Endothelial cell of umbilical vein (primary cell): Measurements from ENCODE around the gene CDC45. TPM values are rescaled to one million over a fixed set of nuclear protein-coding genes. Genes with fewer than 3 reads are reported as not detected.
A peak's percentile ranks its signal among the peaks of the same experiment; 100 is the strongest.

ENCODE experiments used
- BruUV-seq: library from RNA; stranded (reverse); fragments of 400-500 nt; replicated peaks from 2 replicates; lab custom pipeline; 2021; lab: Mats Ljungman, UMichigan
- CTCF ChIA-PET: fragments of 300-600, 350-600 bp; sonication (Branson Sonifier 250); formaldehyde crosslinking; loops from one replicate; lab custom pipeline; 2021; ENCODE audit warnings: antibody characterized with exemption, inconsistent platforms; lab: Charles Lee
- POLR2A ChIA-PET: fragments of 300-600, 350-600 bp; sonication (Branson Sonifier 250); formaldehyde crosslinking; loops from one replicate; lab custom pipeline; 2021; ENCODE audit warnings: antibody characterized with exemption, inconsistent platforms; lab: Charles Lee
- DNase-seq: peaks from one replicate; pipeline ENCODE4 v3.0.0-alpha.2; 2011; ENCODE audit warnings: low read depth, low spot score
- FAIRE-seq: peaks from 2 replicates; lab custom pipeline; 2011; peaks lifted over from hg19 to GRCh38; lab: Jason Lieb, UNC
- H2AFZ ChIP-seq: 2 replicates; pipeline ENCODE4 v1.6.0; 2012; ENCODE audit warnings: low read depth, low read length, control low read depth, inconsistent platforms
- H3K27ac ChIP-seq: 2 replicates; pipeline ENCODE4 v1.5.1; 2011; ENCODE audit warnings: low read depth, mild to moderate bottlenecking, control low read depth, low read length, moderate library complexity; ENCODE audit not compliant: insufficient read depth
- H3K27me3 ChIP-seq, 2 experiments: 2 replicates each; pipeline versions ENCODE4 v1.6.0 to v1.6.1; 2011; ENCODE audit warnings: low read length in 2 of 2, mixed read lengths in 1 of 2; ENCODE audit not compliant: control insufficient read depth in 2 of 2, insufficient read depth in 2 of 2
- H3K36me3 ChIP-seq, 2 experiments: 2 replicates in 1 of 2; 3 replicates in 1 of 2; pipeline ENCODE4 v1.5.1; 2011; ENCODE audit warnings: low read length in 2 of 2, mild to moderate bottlenecking in 1 of 2, moderate library complexity in 1 of 2; ENCODE audit not compliant: control insufficient read depth in 2 of 2, insufficient read depth in 2 of 2; ENCODE audit errors: extremely low read depth in 1 of 2
- H3K4me1 ChIP-seq: 3 replicates; pipeline ENCODE4 v1.5.1; 2011; ENCODE audit warnings: mild to moderate bottlenecking, low read length; ENCODE audit not compliant: control insufficient read depth, insufficient read depth; ENCODE audit errors: extremely low read depth
- H3K4me2 ChIP-seq: 2 replicates; pipeline ENCODE4 v1.6.1; 2011; ENCODE audit warnings: low read length, control low read depth, mixed read lengths; ENCODE audit not compliant: insufficient read depth
- H3K4me3 ChIP-seq, 3 experiments: fragments of 200-600 bp in 1 of 3; sonication (generic), shearing (Covaris generic) in 1 of 3; replicated peaks in 1 of 3; 2 replicates each; pipeline ENCODE4 v1.5.1; 2011 to 2016; ENCODE audit warnings: control low read depth in 3 of 3, low read length in 3 of 3, mild to moderate bottlenecking in 2 of 3, inconsistent platforms in 1 of 3, low read depth in 1 of 3, moderate library complexity in 1 of 3; ENCODE audit not compliant: insufficient read depth in 1 of 3
- H3K79me2 ChIP-seq: 2 replicates; pipeline ENCODE4 v1.6.0; 2012; ENCODE audit warnings: low read length, inconsistent platforms; ENCODE audit not compliant: control insufficient read depth, insufficient read depth
- H3K9ac ChIP-seq: replicated peaks from 2 replicates; pipeline ENCODE3; 2011; ENCODE audit warnings: low read length, control low read depth; ENCODE audit not compliant: insufficient read depth; ENCODE audit errors: extremely low read depth
- H3K9me1 ChIP-seq: replicated peaks from 3 replicates; pipeline ENCODE4 v1.6.0; 2011; ENCODE audit warnings: mild to moderate bottlenecking, low read length; ENCODE audit not compliant: control insufficient read depth, insufficient read depth; ENCODE audit errors: extremely low read depth
- H3K9me3 ChIP-seq: replicated peaks from 2 replicates; pipeline ENCODE4 v1.5.1; 2012; ENCODE audit warnings: low read length, inconsistent platforms; ENCODE audit not compliant: control insufficient read depth, insufficient read depth
- H4K20me1 ChIP-seq: replicated peaks from 2 replicates; pipeline ENCODE3; 2011; ENCODE audit warnings: mild to moderate bottlenecking, low read length; ENCODE audit not compliant: control insufficient read depth, insufficient read depth; ENCODE audit errors: extremely low read depth
- CTCF ChIP-seq, 2 donors: IDR thresholded peaks; 1 replicate in 1 of 2; 2 replicates in 1 of 2; pipeline ENCODE4 v1.5.1; 2011; ENCODE audit warnings: low read length in 2 of 2, mild to moderate bottlenecking in 2 of 2, moderate library complexity in 2 of 2, control low read depth in 1 of 2, inconsistent platforms in 1 of 2, low read depth in 1 of 2; ENCODE audit not compliant: insufficient read depth in 1 of 2; ENCODE audit errors: extremely low read depth in 1 of 2
- EZH2 ChIP-seq: IDR thresholded peaks from 2 replicates; pipeline ENCODE4 v1.6.1; 2012; ENCODE audit warnings: borderline replicate concordance, low read depth, mild to moderate bottlenecking, moderate library complexity, low read length, inconsistent platforms; ENCODE audit not compliant: severe bottlenecking
- GATA2 ChIP-seq: IDR thresholded peaks from 2 replicates; pipeline ENCODE4 v1.7.0; 2011; ENCODE audit warnings: low read depth, mild to moderate bottlenecking, moderate library complexity, mixed read lengths, low read length; ENCODE audit not compliant: insufficient read length, insufficient read depth
- JUN ChIP-seq: IDR thresholded peaks from 2 replicates; pipeline ENCODE4 v1.6.1; 2011; ENCODE audit warnings: borderline replicate concordance, low read depth; ENCODE audit not compliant: insufficient read length, insufficient read depth
- MAX ChIP-seq: IDR thresholded peaks from 2 replicates; pipeline ENCODE4 v1.6.1; 2011; ENCODE audit not compliant: insufficient read depth, insufficient read length
- MYC ChIP-seq: IDR thresholded peaks from one replicate; pipeline ENCODE4 v1.6.1; 2011; ENCODE audit warnings: mild to moderate bottlenecking, low read depth, low read length
- POLR2A ChIP-seq: IDR thresholded peaks from 2 replicates; pipeline ENCODE4 v1.6.1; 2012; ENCODE audit warnings: low read depth, mild to moderate bottlenecking, control low read depth, low read length
- POLR2AphosphoS5 ChIP-seq: IDR thresholded peaks from 2 replicates; pipeline ENCODE4 v1.6.1; 2012; ENCODE audit warnings: low read depth, mild to moderate bottlenecking, control low read depth, low read length, moderate library complexity; ENCODE audit not compliant: insufficient read depth
- dilution Hi-C: fragments of 300-500 bp; cut with MboI; formaldehyde crosslinking; loops from one replicate; pipeline ENCODE4 v1.15.0; 2019; ENCODE audit warnings: low sequenced_read_pairs; ENCODE audit not compliant: extremely low pct_ligation_motif_present
- intact Hi-C: fragments of 100-400 bp; cut with micrococcal nuclease; formaldehyde crosslinking; loops from one replicate; pipeline ENCODE4 v1.10.0; 2022
- polyA plus RNA-seq, 4 experiments: library from polyadenylated mRNA; depleted of rRNA in 3 of 4; stranded (reverse) in 3 of 4; unstranded in 1 of 4; fragments of >200 nt; gene quantifications; 2 replicates each; pipeline versions ENCODE4 v1.2.1 to v1.2.3, GENCODE V29; 2011 to 2012; ENCODE audit warnings: missing spikeins in 1 of 4
- total RNA-seq: library from RNA; stranded (reverse); gene quantifications from 2 replicates; pipeline ENCODE4 v1.2.3, GENCODE V29; 2021

Gene CDC45
- total and polyA plus RNA-seq, 2 donors (not counting 3 experiments of a cell fraction or from before 2014, with no cell fraction given) = 36.6 to 40.6 TPM

- intact Hi-C loops = loop anchor here (1.0 kb wide), 1 partner anchor 8 kb away; no protein-coding TSS in a partner anchor
- ChIA-PET CTCF (interaction anchor here (0.8 to 1.7 kb wide), 7 partner anchors 9 to 97 kb away, joined by 3 to 9 read pairs (median 4); partner anchors contain the start of gene CLDN5), POLR2A (interaction anchor here (1.1 kb wide), 1 partner anchor 9 kb away, joined by 6 read pairs; the partner anchor contains the start of gene CLDN5)
- no peak for TF ChIP-seq POLR2A
- TF ChIP-seq POLR2AphosphoS5 = no peak
- no peak for TF ChIP-seq GATA2
- TF ChIP-seq JUN = no peak
- no peak for TF ChIP-seq MYC
- TF ChIP-seq EZH2 = no peak
- no peak for TF ChIP-seq MAX
- TF ChIP-seq CTCF (IDR thresholded peaks at IDR 0.05; ENCODE audit: extremely low read depth in 1 of 2, insufficient read depth in 1 of 2, low read depth in 1 of 2, low read length in 2 of 2) = no peak
- Histone ChIP-seq H3K4me3 (no peak overlapping the region), H3K9ac (no peak overlapping the region), H3K9me1 (no peaks in the 10 kb centered on the region), H3K27ac (peak overlapping the region; percentile 20), H3K4me1 (peaks cover 29% of the 10 kb centered on the region), H3K9me3 (no peaks in the 10 kb centered on the region), H4K20me1 (no peaks in the 10 kb centered on the region), H3K4me2 (no peak overlapping the region), H2AFZ (no peak overlapping the region), H3K79me2 (no peaks in the 10 kb centered on the region), H3K36me3 (no peaks in the 10 kb centered on the region), H3K27me3 (no peaks in the 10 kb centered on the region)
- FAIRE-seq = no peak
- BruUV-seq = no TSS peak
- DNase-seq = no peak
- dilution Hi-C loops = no loop called here
These were observed 53.4 kb downstream of the CDC45 start for GRCh38 chr22:19533049-19533626.
